Mesendoderm (in vitro differentiated cells): Measurements from ENCODE around the gene SSC5D.

Experiments used
- DNase-seq: peaks from one replicate; pipeline ENCODE4 v3.0.0; 2013
- H2AK5ac ChIP-seq: 2 replicates; pipeline ENCODE4 v1.6.1; 2013; ENCODE audit warnings: low read length, inconsistent platforms
- H2BK120ac ChIP-seq: 2 replicates; pipeline ENCODE4 v1.6.1; 2013; ENCODE audit warnings: low read depth, mild to moderate bottlenecking, low read length, moderate library complexity, mixed read lengths
- H2BK15ac ChIP-seq: replicated peaks from 2 replicates; pipeline ENCODE4 v1.6.1; 2013; ENCODE audit warnings: low read depth, mild to moderate bottlenecking, moderate library complexity
- H2BK5ac ChIP-seq: 2 replicates; pipeline ENCODE4 v1.6.1; 2013; ENCODE audit warnings: low read length, inconsistent platforms
- H3K18ac ChIP-seq: 2 replicates; pipeline ENCODE4 v1.6.1; 2013; ENCODE audit warnings: mild to moderate bottlenecking, low read length, mixed read lengths
- H3K23ac ChIP-seq: one replicate; pipeline ENCODE4 v1.6.1; 2013; ENCODE audit warnings: low read length
- H3K27ac ChIP-seq: 2 replicates; pipeline ENCODE4 v1.5.1; 2013; ENCODE audit warnings: low read depth, mild to moderate bottlenecking, inconsistent platforms, low read length, moderate library complexity
- H3K27me3 ChIP-seq: 2 replicates; pipeline ENCODE4 v1.6.1; 2013; ENCODE audit warnings: low read length, control low read depth, mild to moderate bottlenecking, inconsistent platforms; ENCODE audit not compliant: insufficient read depth, poor library complexity
- H3K36me3 ChIP-seq: 2 replicates; pipeline ENCODE4 v1.6.1; 2013; ENCODE audit warnings: low read length, inconsistent platforms; ENCODE audit not compliant: control insufficient read depth, insufficient read depth
- H3K4ac ChIP-seq: one replicate; pipeline ENCODE4 v1.6.1; 2013; ENCODE audit warnings: low read depth, mild to moderate bottlenecking, low read length, moderate library complexity
- H3K4me1 ChIP-seq: 2 replicates; pipeline ENCODE4 v1.6.1; 2013; ENCODE audit warnings: low read depth, low read length, inconsistent platforms; ENCODE audit not compliant: control insufficient read depth
- H3K4me2 ChIP-seq: 2 replicates; pipeline ENCODE4 v1.6.1; 2013; ENCODE audit warnings: low read length
- H3K4me3 ChIP-seq: 2 replicates; pipeline ENCODE4 v1.5.1; 2013; ENCODE audit warnings: mild to moderate bottlenecking, low read length
- H3K56ac ChIP-seq: one replicate; pipeline ENCODE4 v1.6.1; 2013; ENCODE audit warnings: low read length
- H3K79me1 ChIP-seq: 2 replicates; pipeline ENCODE4 v1.6.1; 2013; ENCODE audit warnings: low read length, inconsistent platforms
- H3K79me2 ChIP-seq: 2 replicates; pipeline ENCODE4 v1.6.1; 2013; ENCODE audit warnings: mild to moderate bottlenecking, low read length; ENCODE audit not compliant: control insufficient read depth, insufficient read depth
- H3K9ac ChIP-seq: 2 replicates; pipeline ENCODE4 v1.6.1; 2013; ENCODE audit warnings: low read length, inconsistent platforms
- H4K5ac ChIP-seq: one replicate; pipeline ENCODE4 v1.6.1; 2013; ENCODE audit warnings: low read length
- H4K8ac ChIP-seq: one replicate; pipeline ENCODE4 v1.6.1; 2013; ENCODE audit warnings: low read depth, mild to moderate bottlenecking, control low read depth, low read length, moderate library complexity
- WGBS: extraction: QIAGEN DNeasy Blood & Tissue Kit; methylation state at CpG from one replicate; pipeline ENCODE4 v1.1.7; 2013; ENCODE audit warnings: low lambda C conversion rate, missing lambda C conversion rate; ENCODE audit not compliant: insufficient coverage; ENCODE audit errors: extremely low coverage; 5-methylcytosine and 5-hydroxymethylcytosine counted together

Gene SSC5D

GRCh38 chr19:55486043-55486970, 1.9 kb upstream of the SSC5D start:
- H3K4me2 ChIP-seq: no peak overlapping the region
- no peak overlapping the region for H3K23ac ChIP-seq
- no peak for DNase-seq
- no peak overlapping the region for H2BK120ac ChIP-seq
- H2BK5ac ChIP-seq: no peak overlapping the region
- H3K79me1 ChIP-seq: peaks cover 2% of the 10 kb centered on the region
- H3K4me1 ChIP-seq: peaks cover 8% of the 10 kb centered on the region
- H2AK5ac ChIP-seq: no peak overlapping the region
- H3K9ac ChIP-seq: peak overlapping the region; percentile 59
- no CpG with 5 or more reads among the region's 53 CpGs for WGBS
- H3K18ac ChIP-seq: no peak overlapping the region
- no peaks in the 10 kb centered on the region for H3K79me2 ChIP-seq
- H3K4ac ChIP-seq: no peak overlapping the region
- no peaks in the 10 kb centered on the region for H3K36me3 ChIP-seq
- no peak overlapping the region for H4K8ac ChIP-seq
- H3K56ac ChIP-seq: peak overlapping the region; percentile 79
- H3K27ac ChIP-seq: peak overlapping the region; percentile 76
- no peak overlapping the region for H4K5ac ChIP-seq
- H3K27me3 ChIP-seq: no peaks in the 10 kb centered on the region
- H3K4me3 ChIP-seq: no peak overlapping the region
- no peak overlapping the region for H2BK15ac ChIP-seq

GRCh38 chr19:55486971-55487923, 989 bp upstream of the SSC5D start:
- no peak overlapping the region for H2BK15ac ChIP-seq
- no peak overlapping the region for H3K4ac ChIP-seq
- peak overlapping the region; percentile 79 for H3K56ac ChIP-seq
- no peaks in the 10 kb centered on the region for H3K27me3 ChIP-seq
- H3K36me3 ChIP-seq: no peaks in the 10 kb centered on the region
- no peak overlapping the region for H3K4me3 ChIP-seq
- DNase-seq: peak; percentile 80
- H3K18ac ChIP-seq: no peak overlapping the region
- H4K8ac ChIP-seq: no peak overlapping the region
- no peak overlapping the region for H2BK5ac ChIP-seq
- H2AK5ac ChIP-seq: no peak overlapping the region
- H3K9ac ChIP-seq: peak overlapping the region; percentile 59
- no peak overlapping the region for H3K4me2 ChIP-seq
- no peak overlapping the region for H3K23ac ChIP-seq
- WGBS: no CpG with 5 or more reads among the region's 27 CpGs
- no peaks in the 10 kb centered on the region for H3K79me2 ChIP-seq
- H4K5ac ChIP-seq: no peak overlapping the region
- H2BK120ac ChIP-seq: no peak overlapping the region
- peaks cover 2% of the 10 kb centered on the region for H3K79me1 ChIP-seq
- H3K27ac ChIP-seq: peak overlapping the region; percentile 76
- peaks cover 8% of the 10 kb centered on the region for H3K4me1 ChIP-seq

GRCh38 chr19:55488986-55489710, 912 bp downstream of the SSC5D start:
- DNase-seq: no peak
- H3K56ac ChIP-seq: peak overlapping the region; percentile 54
- WGBS: no CpG with 5 or more reads among the region's 36 CpGs
- no peak overlapping the region for H2AK5ac ChIP-seq
- no peaks in the 10 kb centered on the region for H3K79me2 ChIP-seq
- peak overlapping the region; percentile 44 for H3K9ac ChIP-seq
- no peak overlapping the region for H3K4me3 ChIP-seq
- no peak overlapping the region for H3K4me2 ChIP-seq
- no peaks in the 10 kb centered on the region for H3K27me3 ChIP-seq
- H3K4me1 ChIP-seq: peaks cover 8% of the 10 kb centered on the region
- H2BK15ac ChIP-seq: no peak overlapping the region
- no peaks in the 10 kb centered on the region for H3K36me3 ChIP-seq
- H3K4ac ChIP-seq: no peak overlapping the region
- H2BK120ac ChIP-seq: no peak overlapping the region
- H3K23ac ChIP-seq: no peak overlapping the region
- no peak overlapping the region for H4K5ac ChIP-seq
- H3K79me1 ChIP-seq: peaks cover 2% of the 10 kb centered on the region
- no peak overlapping the region for H2BK5ac ChIP-seq
- no peak overlapping the region for H3K18ac ChIP-seq
- no peak overlapping the region for H3K27ac ChIP-seq
- H4K8ac ChIP-seq: no peak overlapping the region

DNA sequence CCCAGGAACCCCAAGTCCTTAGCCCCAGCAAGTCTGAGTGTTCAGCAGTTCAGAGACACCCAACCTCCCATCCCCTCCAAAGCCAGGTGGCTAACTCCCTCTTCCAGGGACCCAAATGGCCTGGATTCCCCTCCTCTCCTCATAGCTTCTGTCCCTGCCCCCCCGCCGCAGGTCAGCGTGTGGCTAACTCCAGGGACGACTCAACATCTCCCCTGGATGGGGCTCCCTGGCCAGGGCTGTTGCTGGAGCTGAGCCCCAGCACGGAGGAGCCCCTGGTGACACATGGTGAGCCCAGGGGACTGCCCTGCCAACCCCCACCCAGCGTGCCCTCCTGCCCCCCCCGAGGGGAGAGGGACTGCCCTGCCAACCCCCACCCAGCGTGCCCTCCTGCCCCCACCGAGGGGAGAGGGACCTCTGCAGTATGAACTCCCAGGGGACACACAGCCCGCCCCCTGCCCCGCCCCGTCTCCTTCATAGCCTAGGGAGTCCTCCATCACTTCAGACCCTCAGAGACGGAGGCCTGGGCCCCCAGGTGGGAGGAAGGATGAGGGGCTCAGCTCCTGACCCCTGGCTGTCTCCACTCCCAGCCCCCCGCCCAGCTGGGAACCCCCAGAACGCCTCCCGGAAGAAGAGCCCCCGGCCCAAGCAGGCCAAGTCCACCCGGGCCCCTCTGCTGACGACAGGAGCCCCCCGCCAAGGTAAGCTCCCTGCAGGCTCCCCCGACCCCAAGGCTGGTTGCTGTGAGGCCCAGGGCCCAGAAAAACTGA, 1.7 kb downstream of the SSC5D start:
- H3K79me2 ChIP-seq: no peaks in the 10 kb centered on the region
- no peaks in the 10 kb centered on the region for H3K27me3 ChIP-seq
- no peak overlapping the region for H3K4me3 ChIP-seq
- peak overlapping the region; percentile 54 for H3K56ac ChIP-seq
- no CpG with 5 or more reads among the region's 21 CpGs for WGBS
- H3K9ac ChIP-seq: peak overlapping the region; percentile 44
- no peak overlapping the region for H2AK5ac ChIP-seq
- no peak overlapping the region for H2BK15ac ChIP-seq
- no peak overlapping the region for H3K27ac ChIP-seq
- peaks cover 8% of the 10 kb centered on the region for H3K4me1 ChIP-seq
- DNase-seq: no peak
- no peak overlapping the region for H3K23ac ChIP-seq
- H3K36me3 ChIP-seq: no peaks in the 10 kb centered on the region
- H3K4ac ChIP-seq: no peak overlapping the region
- H3K79me1 ChIP-seq: peaks cover 2% of the 10 kb centered on the region
- H3K18ac ChIP-seq: no peak overlapping the region
- no peak overlapping the region for H4K8ac ChIP-seq
- H2BK120ac ChIP-seq: no peak overlapping the region
- no peak overlapping the region for H2BK5ac ChIP-seq
- no peak overlapping the region for H4K5ac ChIP-seq
- no peak overlapping the region for H3K4me2 ChIP-seq
